CD4-positive, CD25-positive, alpha-beta regulatory T cell (primary cell): ENCODE results near the gene CBFA2T2. TPM values are rescaled to one million over a fixed set of nuclear protein-coding genes. Genes with fewer than 3 reads are reported as not detected.
"Not testable (repeated sequence)": the region's sequence is repeated elsewhere in the genome, so short reads cannot be mapped to it uniquely, and the experiment has no call there.

ENCODE experiments used
- ATAC-seq, 2 donors: fragments of 150-1000 bp; cut with Tn5 transposase; one replicate each; pipeline ENCODE4 v1.10.0; 2021; ENCODE audit warnings: low read depth in 2 of 2, moderate number of reproducible peaks in 2 of 2, moderate library complexity in 1 of 2
- DNase-seq, 3 donors: peaks; one replicate each; pipeline versions ENCODE4 v3.0.0 to v3.0.0-alpha.2; 2012 to 2022; ENCODE audit warnings: mixed read lengths in 1 of 3
- H3K27ac ChIP-seq: one replicate; pipeline ENCODE4 v1.7.0; 2013; ENCODE audit warnings: mild to moderate bottlenecking, low read length; ENCODE audit not compliant: insufficient read depth, poor library complexity, severe bottlenecking
- H3K27me3 ChIP-seq: one replicate; pipeline ENCODE4 v1.7.0; 2013; ENCODE audit warnings: low read length; ENCODE audit not compliant: control insufficient read depth, insufficient read depth
- H3K36me3 ChIP-seq: one replicate; pipeline ENCODE4 v1.7.0; 2013; ENCODE audit warnings: mild to moderate bottlenecking, low read length, moderate library complexity; ENCODE audit not compliant: control insufficient read depth, insufficient read depth
- H3K4me1 ChIP-seq: 2 replicates; pipeline ENCODE4 v1.7.0; 2013; ENCODE audit warnings: mild to moderate bottlenecking, low read length; ENCODE audit not compliant: insufficient read depth, control insufficient read depth, poor library complexity, severe bottlenecking
- H3K4me3 ChIP-seq: one replicate; pipeline ENCODE4 v1.7.0; 2013; ENCODE audit warnings: low read depth, mild to moderate bottlenecking, low read length, moderate library complexity
- H3K9me3 ChIP-seq, 2 experiments: 1 replicate in 1 of 2; 2 replicates in 1 of 2; pipeline ENCODE4 v1.7.0; 2013; ENCODE audit warnings: low read length in 2 of 2, mild to moderate bottlenecking in 1 of 2, moderate library complexity in 1 of 2; ENCODE audit not compliant: control insufficient read depth in 2 of 2
- H3K27ac Mint-ChIP-seq, 3 donors: one replicate each; pipeline ENCODE4 v1.8.0; 2020 to 2022; ENCODE audit warnings: mild to moderate bottlenecking in 3 of 3, mixed read lengths in 3 of 3, moderate library complexity in 2 of 3
- H3K27me3 Mint-ChIP-seq: one replicate; pipeline ENCODE4 v1.8.0; 2022; ENCODE audit warnings: mild to moderate bottlenecking, mixed read lengths
- H3K36me3 Mint-ChIP-seq: one replicate; pipeline ENCODE4 v1.8.0; 2020; ENCODE audit warnings: mixed read lengths
- H3K4me1 Mint-ChIP-seq, 4 donors: one replicate each; pipeline ENCODE4 v1.8.0; 2020 to 2022; ENCODE audit warnings: mixed read lengths in 4 of 4, mild to moderate bottlenecking in 1 of 4
- H3K4me3 Mint-ChIP-seq, 4 donors: one replicate each; pipeline ENCODE4 v1.8.0; 2020 to 2022; ENCODE audit warnings: mild to moderate bottlenecking in 4 of 4, mixed read lengths in 4 of 4, moderate library complexity in 3 of 4
- H3K9me3 Mint-ChIP-seq, 7 donors: one replicate each; pipeline ENCODE4 v1.8.0; 2020 to 2022; ENCODE audit warnings: mixed read lengths in 7 of 7, mild to moderate bottlenecking in 3 of 7, moderate library complexity in 2 of 7
- polyA plus RNA-seq, 4 donors: library from polyadenylated mRNA; unstranded; fragments of 300-500 nt; fragmentation: Illumina TruSeq; gene quantifications; one replicate each; pipeline ENCODE4 v1.2.3, GENCODE V29; 2021
- total RNA-seq: library from RNA; stranded (reverse); gene quantifications from one replicate; pipeline ENCODE4 v1.2.3, GENCODE V29; 2022

Gene CBFA2T2
- total and polyA plus RNA-seq, 5 donors from 2014 or later = 11.8 to 31.0 (median 14.0) TPM

DNA sequence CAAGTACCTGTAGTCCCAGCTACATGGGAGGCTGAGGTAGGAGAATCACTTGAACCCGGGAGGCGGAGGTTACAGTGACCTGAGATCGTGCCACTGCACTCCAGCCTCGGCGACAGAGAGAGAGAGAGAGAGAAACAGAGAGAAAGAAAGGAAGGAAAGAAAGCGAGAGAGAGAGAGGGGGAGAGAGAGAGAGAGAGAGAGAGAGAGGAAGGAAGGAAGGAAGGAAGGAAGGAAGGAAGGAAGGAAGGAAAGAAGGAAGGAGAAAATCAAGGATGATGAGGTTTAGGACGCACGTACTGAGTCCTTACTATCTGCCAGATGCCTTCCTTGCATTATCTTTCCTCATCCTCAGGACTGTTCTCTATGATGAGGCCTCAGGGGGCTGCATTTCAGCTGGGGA lies 25.1 kb upstream of the CBFA2T2 start:
- H3K36me3 ChIP-seq, H3K27ac ChIP-seq, H3K4me3 ChIP-seq, H3K4me1 ChIP-seq, H3K4me1 Mint-ChIP-seq, H3K27me3 ChIP-seq, H3K4me3 Mint-ChIP-seq, ATAC-seq, H3K9me3 ChIP-seq, H3K27me3 Mint-ChIP-seq, DNase-seq, H3K9me3 Mint-ChIP-seq, H3K36me3 Mint-ChIP-seq: not testable (repeated sequence)
- peak overlapping the region in 1 of 3 donors; percentile 60 for H3K27ac Mint-ChIP-seq

- no peaks in the 10 kb centered on the region for H3K4me1 ChIP-seq
- H3K27me3 Mint-ChIP-seq = no peaks in the 10 kb centered on the region
- no peaks in the 10 kb centered on the region for H3K4me1 Mint-ChIP-seq
- H3K36me3 ChIP-seq = no peaks in the 10 kb centered on the region
- peak overlapping the region in 1 of 3 donors; percentile 60 for H3K27ac Mint-ChIP-seq
- no peaks in the 10 kb centered on the region for H3K9me3 Mint-ChIP-seq
- no peak overlapping the region for H3K4me3 Mint-ChIP-seq
- H3K4me3 ChIP-seq = no peak overlapping the region
- no peaks in the 10 kb centered on the region for H3K9me3 ChIP-seq
- no peak for ATAC-seq
- H3K27ac ChIP-seq = no peak overlapping the region
- no peak for DNase-seq
- H3K27me3 ChIP-seq = no peaks in the 10 kb centered on the region
- no peaks in the 10 kb centered on the region for H3K36me3 Mint-ChIP-seq
Observed at GRCh38 chr20:33465481-33466302, 24.2 kb upstream of the CBFA2T2 start.

DNA sequence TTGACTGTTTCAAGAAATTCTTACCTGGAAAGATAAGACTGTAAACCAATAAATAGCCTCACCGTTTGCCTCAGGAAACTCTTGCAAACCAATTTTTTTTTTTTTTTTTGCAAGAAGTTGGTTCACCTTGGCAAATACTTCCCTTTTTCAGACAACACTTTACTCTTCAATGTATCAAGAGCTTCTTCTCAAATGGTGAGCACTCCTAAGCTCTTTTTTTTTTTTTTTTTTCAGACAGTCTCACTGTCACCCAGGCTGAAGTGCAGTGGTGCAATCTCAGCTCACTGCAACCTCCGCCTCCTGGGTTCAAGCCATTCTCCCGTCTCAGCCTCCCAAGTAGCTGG lies 23.6 kb upstream of the CBFA2T2 start:
- DNase-seq (no peak), ATAC-seq (no peak)
- Mint-ChIP-seq H3K4me1 (no peaks in the 10 kb centered on the region), H3K9me3 (no peaks in the 10 kb centered on the region), H3K27me3 (no peaks in the 10 kb centered on the region), H3K27ac (no peak overlapping the region), H3K36me3 (no peaks in the 10 kb centered on the region), H3K4me3 (no peak overlapping the region)
- Histone ChIP-seq H3K4me3 (no peak overlapping the region), H3K9me3 (no peaks in the 10 kb centered on the region), H3K4me1 (no peaks in the 10 kb centered on the region), H3K27me3 (no peaks in the 10 kb centered on the region), H3K27ac (no peak overlapping the region), H3K36me3 (no peaks in the 10 kb centered on the region)

- H3K27me3 ChIP-seq = no peaks in the 10 kb centered on the region
- no peaks in the 10 kb centered on the region for H3K4me1 ChIP-seq
- Mint-ChIP-seq H3K36me3 (no peaks in the 10 kb centered on the region), H3K4me1 (no peaks in the 10 kb centered on the region), H3K27ac (no peak overlapping the region), H3K4me3 (no peak overlapping the region), H3K27me3 (no peaks in the 10 kb centered on the region), H3K9me3 (no peaks in the 10 kb centered on the region)
- DNase-seq (no peak), ATAC-seq (no peak)
- H3K4me3 ChIP-seq = no peak overlapping the region
- no peaks in the 10 kb centered on the region for H3K36me3 ChIP-seq
- no peak overlapping the region for H3K27ac ChIP-seq
- H3K9me3 ChIP-seq = no peaks in the 10 kb centered on the region
Observed at GRCh38 chr20:33470457-33470856, 19.4 kb upstream of the CBFA2T2 start.

DNA sequence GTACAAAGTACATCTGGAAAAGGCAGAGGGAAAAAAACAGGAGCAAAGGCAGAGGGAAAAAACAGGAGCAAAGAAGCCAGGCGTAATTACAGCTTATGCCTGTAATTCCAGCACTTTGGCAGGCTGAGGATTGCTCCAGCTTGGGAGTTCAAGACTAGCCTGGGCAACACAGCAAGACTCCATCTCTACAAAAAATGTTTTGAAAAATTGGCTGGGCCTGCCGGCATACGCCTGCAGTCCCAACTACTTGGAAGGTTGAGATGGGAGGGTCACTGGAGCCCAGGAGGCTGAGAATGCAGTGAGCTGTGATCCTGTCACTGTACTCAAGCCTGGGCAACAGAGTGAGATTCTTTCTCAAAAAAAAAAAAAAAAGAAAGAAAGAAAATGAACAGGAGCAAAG lies 19.0 kb upstream of the CBFA2T2 start:
- no peaks in the 10 kb centered on the region for H3K9me3 Mint-ChIP-seq
- H3K4me1 ChIP-seq = no peaks in the 10 kb centered on the region
- no peaks in the 10 kb centered on the region for H3K27me3 ChIP-seq
- no peaks in the 10 kb centered on the region for H3K36me3 ChIP-seq
- no peaks in the 10 kb centered on the region for H3K9me3 ChIP-seq
- H3K27ac Mint-ChIP-seq = no peak overlapping the region
- H3K4me1 Mint-ChIP-seq = no peaks in the 10 kb centered on the region
- no peak overlapping the region for H3K27ac ChIP-seq
- no peaks in the 10 kb centered on the region for H3K27me3 Mint-ChIP-seq
- H3K4me3 ChIP-seq = no peak overlapping the region
- H3K36me3 Mint-ChIP-seq = no peaks in the 10 kb centered on the region
- DNase-seq (no peak), ATAC-seq (no peak)
- no peak overlapping the region for H3K4me3 Mint-ChIP-seq

- no peak overlapping the region for H3K4me3 Mint-ChIP-seq
- Histone ChIP-seq H3K4me3 (no peak overlapping the region), H3K27me3 (no peaks in the 10 kb centered on the region), H3K9me3 (no peaks in the 10 kb centered on the region), H3K4me1 (no peaks in the 10 kb centered on the region), H3K27ac (no peak overlapping the region), H3K36me3 (no peaks in the 10 kb centered on the region)
- no peaks in the 10 kb centered on the region for H3K4me1 Mint-ChIP-seq
- peak overlapping the region in 1 of 3 donors; percentile 33 for H3K27ac Mint-ChIP-seq
- ATAC-seq (no peak), DNase-seq (no peak)
- no peaks in the 10 kb centered on the region for H3K27me3 Mint-ChIP-seq
- peaks cover 0 to 1% (median 0%) of the 10 kb centered on the region in 7 donors for H3K9me3 Mint-ChIP-seq
- H3K36me3 Mint-ChIP-seq = no peaks in the 10 kb centered on the region
Observed at GRCh38 chr20:33472868-33473435, 16.9 kb upstream of the CBFA2T2 start.

GRCh38 chr20:33474097-33474873 lies 15.6 kb upstream of the CBFA2T2 start:
- Histone ChIP-seq H3K36me3 (no peaks in the 10 kb centered on the region), H3K4me1 (no peaks in the 10 kb centered on the region), H3K4me3 (no peak overlapping the region), H3K27ac (no peak overlapping the region), H3K27me3 (no peaks in the 10 kb centered on the region), H3K9me3 (no peaks in the 10 kb centered on the region)
- Mint-ChIP-seq H3K27ac (no peak overlapping the region), H3K36me3 (no peaks in the 10 kb centered on the region), H3K4me1 (peaks cover 0 to 2% (median 0%) of the 10 kb centered on the region in 4 donors), H3K4me3 (no peak overlapping the region), H3K27me3 (no peaks in the 10 kb centered on the region), H3K9me3 (peaks cover 0 to 1% (median 0%) of the 10 kb centered on the region in 7 donors)
- ATAC-seq = no peak
- no peak for DNase-seq
